ENCODE results near the gene BYSL.
A peak's percentile ranks its signal among the peaks of the same experiment; 100 is the strongest.

The BYSL gene

DNA sequence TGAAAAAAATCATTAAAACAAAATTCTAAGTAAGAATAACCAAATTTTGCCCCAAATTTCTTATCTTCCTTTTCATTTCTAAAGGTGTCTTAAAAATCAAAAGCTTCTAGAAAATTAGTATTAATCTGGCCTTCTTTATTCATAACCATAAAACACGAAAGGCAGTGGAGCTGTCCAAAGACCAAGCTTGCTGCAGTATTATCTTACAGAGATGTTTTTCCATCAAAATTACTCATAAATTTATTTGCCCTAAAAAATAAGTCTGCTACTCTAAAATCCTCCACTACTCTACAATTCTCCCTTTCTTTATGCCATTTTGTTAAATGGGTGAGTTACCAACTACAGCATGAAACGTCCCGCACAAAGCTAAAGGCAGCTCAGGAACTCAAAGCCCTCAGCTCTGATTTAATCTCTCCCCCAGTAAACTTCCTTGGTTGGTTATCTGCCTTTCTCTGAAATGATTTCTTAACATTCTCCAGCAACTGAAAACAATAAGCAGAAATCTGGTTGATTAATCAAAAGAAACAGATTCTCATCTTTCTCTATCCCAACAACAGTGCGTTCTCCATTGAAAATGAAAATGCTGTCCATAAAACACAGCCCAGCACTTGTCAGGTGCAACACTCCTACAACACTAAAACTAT is 28.3 kb upstream of the BYSL start:
- TF ChIP-seq GABPA (IDR thresholded peaks at IDR 0.05; ENCODE audit: low read depth), result no peak
- TF ChIP-seq, protein P1, sequence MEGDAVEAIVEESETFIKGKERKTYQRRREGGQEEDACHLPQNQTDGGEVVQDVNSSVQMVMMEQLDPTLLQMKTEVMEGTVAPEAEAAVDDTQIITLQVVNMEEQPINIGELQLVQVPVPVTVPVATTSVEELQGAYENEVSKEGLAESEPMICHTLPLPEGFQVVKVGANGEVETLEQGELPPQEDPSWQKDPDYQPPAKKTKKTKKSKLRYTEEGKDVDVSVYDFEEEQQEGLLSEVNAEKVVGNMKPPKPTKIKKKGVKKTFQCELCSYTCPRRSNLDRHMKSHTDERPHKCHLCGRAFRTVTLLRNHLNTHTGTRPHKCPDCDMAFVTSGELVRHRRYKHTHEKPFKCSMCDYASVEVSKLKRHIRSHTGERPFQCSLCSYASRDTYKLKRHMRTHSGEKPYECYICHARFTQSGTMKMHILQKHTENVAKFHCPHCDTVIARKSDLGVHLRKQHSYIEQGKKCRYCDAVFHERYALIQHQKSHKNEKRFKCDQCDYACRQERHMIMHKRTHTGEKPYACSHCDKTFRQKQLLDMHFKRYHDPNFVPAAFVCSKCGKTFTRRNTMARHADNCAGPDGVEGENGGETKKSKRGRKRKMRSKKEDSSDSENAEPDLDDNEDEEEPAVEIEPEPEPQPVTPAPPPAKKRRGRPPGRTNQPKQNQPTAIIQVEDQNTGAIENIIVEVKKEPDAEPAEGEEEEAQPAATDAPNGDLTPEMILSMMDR (IDR thresholded peaks at IDR 0.05; ENCODE audit: insufficient read depth, low read length), result no peak
- TF ChIP-seq, protein P2, sequence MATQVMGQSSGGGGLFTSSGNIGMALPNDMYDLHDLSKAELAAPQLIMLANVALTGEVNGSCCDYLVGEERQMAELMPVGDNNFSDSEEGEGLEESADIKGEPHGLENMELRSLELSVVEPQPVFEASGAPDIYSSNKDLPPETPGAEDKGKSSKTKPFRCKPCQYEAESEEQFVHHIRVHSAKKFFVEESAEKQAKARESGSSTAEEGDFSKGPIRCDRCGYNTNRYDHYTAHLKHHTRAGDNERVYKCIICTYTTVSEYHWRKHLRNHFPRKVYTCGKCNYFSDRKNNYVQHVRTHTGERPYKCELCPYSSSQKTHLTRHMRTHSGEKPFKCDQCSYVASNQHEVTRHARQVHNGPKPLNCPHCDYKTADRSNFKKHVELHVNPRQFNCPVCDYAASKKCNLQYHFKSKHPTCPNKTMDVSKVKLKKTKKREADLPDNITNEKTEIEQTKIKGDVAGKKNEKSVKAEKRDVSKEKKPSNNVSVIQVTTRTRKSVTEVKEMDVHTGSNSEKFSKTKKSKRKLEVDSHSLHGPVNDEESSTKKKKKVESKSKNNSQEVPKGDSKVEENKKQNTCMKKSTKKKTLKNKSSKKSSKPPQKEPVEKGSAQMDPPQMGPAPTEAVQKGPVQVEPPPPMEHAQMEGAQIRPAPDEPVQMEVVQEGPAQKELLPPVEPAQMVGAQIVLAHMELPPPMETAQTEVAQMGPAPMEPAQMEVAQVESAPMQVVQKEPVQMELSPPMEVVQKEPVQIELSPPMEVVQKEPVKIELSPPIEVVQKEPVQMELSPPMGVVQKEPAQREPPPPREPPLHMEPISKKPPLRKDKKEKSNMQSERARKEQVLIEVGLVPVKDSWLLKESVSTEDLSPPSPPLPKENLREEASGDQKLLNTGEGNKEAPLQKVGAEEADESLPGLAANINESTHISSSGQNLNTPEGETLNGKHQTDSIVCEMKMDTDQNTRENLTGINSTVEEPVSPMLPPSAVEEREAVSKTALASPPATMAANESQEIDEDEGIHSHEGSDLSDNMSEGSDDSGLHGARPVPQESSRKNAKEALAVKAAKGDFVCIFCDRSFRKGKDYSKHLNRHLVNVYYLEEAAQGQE (IDR thresholded peaks at IDR 0.05; ENCODE audit: insufficient replicate concordance, low read depth), result peak; percentile 56
- no peak for TF ChIP-seq POLR2AphosphoS5 (IDR thresholded peaks at IDR 0.05; ENCODE audit: low read depth)
- no peak for TF ChIP-seq SPI1 (IDR thresholded peaks at IDR 0.05; ENCODE audit: borderline replicate concordance, low read depth)

DNA sequence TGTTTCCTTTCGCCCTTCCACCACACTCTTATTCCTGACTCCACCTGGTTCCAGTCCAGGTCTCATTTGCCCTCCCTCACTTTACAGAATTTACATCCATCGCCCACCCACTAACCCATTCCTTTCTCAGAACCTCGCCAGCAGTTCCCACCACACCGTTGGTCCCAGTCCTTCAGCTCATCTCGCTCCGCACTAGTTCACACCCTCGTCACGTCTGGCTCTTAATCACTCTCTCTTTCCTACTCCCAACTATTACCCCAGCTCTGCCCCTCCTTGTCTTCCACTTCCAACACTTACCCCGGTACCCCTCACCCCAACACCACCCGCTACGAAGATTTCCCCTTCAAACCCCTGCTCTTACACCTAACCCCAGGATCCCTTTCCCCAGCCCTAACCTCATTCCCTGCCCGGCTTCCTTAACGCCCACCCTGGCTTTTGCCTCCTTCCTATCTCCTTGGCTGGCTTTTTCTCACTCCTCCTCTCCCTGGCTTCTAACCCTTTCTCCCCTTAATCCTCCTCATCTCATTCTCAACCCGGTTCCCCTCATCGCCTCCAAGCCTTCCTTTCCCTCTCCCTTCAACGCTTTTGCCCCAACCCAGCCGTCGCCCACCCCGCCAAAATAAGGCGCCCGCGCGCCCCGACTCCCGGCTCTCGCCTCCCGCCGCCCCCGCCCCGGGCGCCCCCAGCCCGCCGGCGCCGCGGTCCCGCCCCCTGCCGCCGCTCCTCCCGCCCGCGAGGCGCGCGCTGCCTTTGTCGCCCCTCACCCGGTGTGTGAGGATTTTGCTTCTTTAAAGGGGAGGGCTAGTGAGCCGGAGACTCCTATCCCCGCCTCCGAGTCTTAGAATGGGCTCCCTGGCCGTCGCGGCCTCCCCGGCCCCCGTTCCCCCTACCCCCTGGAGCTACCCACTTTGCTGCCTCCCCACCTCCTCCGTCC is 26.7 kb upstream of the BYSL start:
- no peaks in the 10 kb centered on the region for H3K27me3 ChIP-seq (ENCODE audit: insufficient read depth, poor library complexity, severe bottlenecking)
- DNase-seq (ENCODE audit: low read depth in 1 of 2, low spot score in 1 of 2), result no peak
- peak overlapping the region; percentile 80; the same call in 1 of the 2 replicates for H3K27ac ChIP-seq (replicated peaks)
- TF ChIP-seq, protein P1 (IDR thresholded peaks at IDR 0.05; ENCODE audit: insufficient read depth, low read length), result no peak
- peak overlapping the region; percentile 76 for H3K4me3 ChIP-seq (replicated peaks; ENCODE audit: insufficient read depth, low read length)

More for the DNA sequence above, 28.3 kb upstream of the BYSL start:
- Histone ChIP-seq H3K27me3 (ENCODE audit: insufficient read depth, poor library complexity, severe bottlenecking) (no peaks in the 10 kb centered on the region), H3K27ac (replicated peaks) (no peak overlapping the region), H3K4me3 (replicated peaks; ENCODE audit: insufficient read depth, low read length) (no peak overlapping the region)
- no peak for DNase-seq (ENCODE audit: low read depth in 1 of 2, low spot score in 1 of 2)

DNA sequence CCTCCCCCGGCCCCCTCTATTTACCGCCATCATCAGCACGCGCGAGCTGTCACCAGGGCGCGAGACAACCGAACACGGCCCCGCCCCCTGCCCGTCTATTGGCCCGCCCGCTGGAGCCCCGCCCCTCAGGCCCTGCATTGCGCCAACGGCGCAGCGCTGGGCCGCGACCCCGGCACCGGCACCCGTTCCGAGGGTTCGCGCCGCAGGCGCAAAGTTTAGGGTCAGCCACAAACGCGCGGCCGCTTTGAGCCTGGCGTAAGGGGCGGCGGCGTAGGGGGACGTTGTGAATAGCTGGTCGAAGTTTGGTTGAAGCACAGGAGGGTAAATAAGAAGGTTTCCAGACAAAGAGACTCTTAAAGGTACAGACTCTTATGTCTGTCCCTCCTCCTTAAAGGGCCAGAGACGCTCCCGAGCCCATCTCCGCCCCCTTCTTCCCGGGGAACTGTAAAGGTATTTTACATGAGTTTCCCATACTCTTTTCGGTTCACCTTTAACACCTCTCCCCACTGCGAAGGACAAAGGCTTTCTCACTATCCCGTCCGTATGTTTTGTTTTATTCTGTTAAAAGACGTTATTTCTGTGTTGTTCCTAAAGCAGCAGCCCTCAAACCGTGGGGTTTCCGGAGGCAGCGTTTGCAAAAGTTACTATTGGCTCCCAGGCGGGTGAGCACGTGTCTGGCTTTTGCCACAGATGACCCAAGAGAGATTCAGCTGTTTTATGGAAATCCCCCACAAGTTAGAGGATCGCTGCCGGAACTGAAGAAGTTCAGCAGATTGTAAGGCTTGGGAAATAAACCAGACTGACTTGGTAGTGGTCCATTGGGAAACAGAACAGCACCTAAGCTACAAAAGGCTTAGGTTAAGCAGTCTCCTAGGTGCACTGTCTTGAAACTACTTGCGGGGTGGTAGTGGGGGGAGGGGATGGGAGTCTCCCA is 25.7 kb upstream of the BYSL start, which contains the start of gene USP49:
Gene USP49, minus strand, starts transcription at position 76 of the 934 bp plus-strand sequence. CDS start 88,392 bp downstream, outside the sequence.
- H3K27ac ChIP-seq (replicated peaks), result peak within 1 kb of the TSS; percentile 80
- H3K27me3 ChIP-seq (ENCODE audit: insufficient read depth, poor library complexity, severe bottlenecking), result no peaks in the 10 kb centered on the region
- peak within 1 kb of the TSS; percentile 76 for H3K4me3 ChIP-seq (replicated peaks; ENCODE audit: insufficient read depth, low read length)
- peak; percentile 77 to 87 for DNase-seq (ENCODE audit: low read depth in 1 of 2, low spot score in 1 of 2)
- TF ChIP-seq POLR2AphosphoS5 (IDR thresholded peaks at IDR 0.05; ENCODE audit: low read depth) (no peak), GABPA (IDR thresholded peaks at IDR 0.05; ENCODE audit: low read depth) (no peak), SPI1 (IDR thresholded peaks at IDR 0.05; ENCODE audit: borderline replicate concordance, low read depth) (no peak)
- TF ChIP-seq, protein P1 (IDR thresholded peaks at IDR 0.05; ENCODE audit: insufficient read depth, low read length), result no peak
- TF ChIP-seq, protein P2 (IDR thresholded peaks at IDR 0.05; ENCODE audit: insufficient replicate concordance, low read depth), result no peak
